Neural progenitor cell (in vitro differentiated cells): Measurements from ENCODE around the gene SRSF4. TPM values are rescaled to one million over a fixed set of nuclear protein-coding genes. Genes with fewer than 3 reads are reported as not detected.

Experiments
- DNase-seq: peaks from one replicate; pipeline ENCODE4 v3.0.0-alpha.2; 2016; ENCODE audit warnings: low spot score
- H2AFZ ChIP-seq: fragments of 200-600 bp; sonication (generic); replicated peaks from 2 replicates; pipeline ENCODE4 v1.6.1; 2016; ENCODE audit warnings: antibody characterized with exemption
- H3F3A ChIP-seq: fragments of 200-600 bp; sonication (generic); 2 replicates; pipeline ENCODE4 v1.6.1; 2016; ENCODE audit warnings: antibody characterized with exemption, low read depth
- H3K27ac ChIP-seq: fragments of 200-600 bp; sonication (generic); 2 replicates; pipeline ENCODE4 v1.5.1; 2016; ENCODE audit warnings: mild to moderate bottlenecking
- H3K27me3 ChIP-seq: fragments of 200-600 bp; sonication (generic); 2 replicates; pipeline ENCODE4 v1.6.1; 2016; ENCODE audit warnings: mild to moderate bottlenecking, moderate library complexity
- H3K36me3 ChIP-seq: fragments of 200-600 bp; sonication (generic); 2 replicates; pipeline ENCODE4 v1.5.1; 2016
- H3K4me1 ChIP-seq: fragments of 200-600 bp; sonication (generic); 2 replicates; pipeline ENCODE4 v1.6.1; 2016; ENCODE audit warnings: mixed run types
- H3K4me2 ChIP-seq: fragments of 200-600 bp; sonication (generic); 2 replicates; pipeline ENCODE4 v1.6.1; 2016
- H3K4me3 ChIP-seq: fragments of 200-600 bp; sonication (generic); 2 replicates; pipeline ENCODE4 v1.5.1; 2016
- H3K79me2 ChIP-seq: fragments of 200-600 bp; sonication (generic); 2 replicates; pipeline ENCODE4 v1.6.1; 2016; ENCODE audit warnings: low read depth
- H3K9ac ChIP-seq: fragments of 200-600 bp; sonication (generic); 2 replicates; pipeline ENCODE4 v1.6.1; 2016
- H3K9me3 ChIP-seq: fragments of 200-600 bp; sonication (generic); 2 replicates; pipeline ENCODE4 v1.5.1; 2016; ENCODE audit warnings: low read depth
- H4K20me1 ChIP-seq: fragments of 200-600 bp; sonication (generic); 2 replicates; pipeline ENCODE4 v1.6.1; 2016; ENCODE audit warnings: low read depth
- H3K27ac Mint-ChIP-seq: 3 replicates; pipeline ENCODE4 v1.8.0; 2021; ENCODE audit warnings: mixed read lengths
- H3K27me3 Mint-ChIP-seq: 2 replicates; pipeline ENCODE4 v1.8.0; 2022; ENCODE audit warnings: low read depth, mild to moderate bottlenecking, inconsistent platforms, moderate library complexity, mixed read lengths; ENCODE audit not compliant: insufficient read depth
- H3K36me3 Mint-ChIP-seq: 3 replicates; pipeline ENCODE4 v1.8.0; 2021; ENCODE audit warnings: mixed read lengths
- H3K4me1 Mint-ChIP-seq: 3 replicates; pipeline ENCODE4 v1.8.0; 2021; ENCODE audit warnings: mixed read lengths
- H3K4me3 Mint-ChIP-seq: 3 replicates; pipeline ENCODE4 v1.8.0; 2021; ENCODE audit warnings: mild to moderate bottlenecking, moderate library complexity, mixed read lengths
- H3K9me3 Mint-ChIP-seq: 3 replicates; pipeline ENCODE4 v1.8.0; 2020; ENCODE audit warnings: mixed read lengths
- CTCF ChIP-seq: fragments of 200-600 bp; sonication (generic); IDR thresholded peaks from 2 replicates; pipeline ENCODE4 v1.5.1; 2017; ENCODE audit warnings: antibody characterized with exemption, mild to moderate bottlenecking
- EZH2 ChIP-seq: fragments of 200-600 bp; sonication (generic); IDR thresholded peaks from 2 replicates; pipeline ENCODE4 v1.6.1; 2017; ENCODE audit warnings: antibody characterized with exemption, mild to moderate bottlenecking, moderate library complexity
- EZH2phosphoT487 ChIP-seq: fragments of 200-600 bp; sonication (generic); IDR thresholded peaks from 2 replicates; pipeline ENCODE4 v1.6.1; 2017; ENCODE audit warnings: antibody characterized with exemption
- total RNA-seq: library from RNA; depleted of rRNA; stranded (reverse); fragments of >200 nt; gene quantifications from 2 replicates; pipeline ENCODE4 v1.2.3, GENCODE V29; 2015; ENCODE audit warnings: low replicate concordance

Gene SRSF4
- total RNA-seq, 1 donor from 2014 or later = 73.2 TPM

GRCh38 chr1:29120947-29121485 is 60.7 kb downstream of the SRSF4 start:
- H2AFZ ChIP-seq = no peak overlapping the region
- H4K20me1 ChIP-seq = peaks cover 16% of the 10 kb centered on the region
- peaks cover 62% of the 10 kb centered on the region for H3K27me3 ChIP-seq
- Mint-ChIP-seq H3K9me3 (no peaks in the 10 kb centered on the region), H3K4me3 (peak overlapping the region; percentile 57), H3K36me3 (peaks cover 12% of the 10 kb centered on the region), H3K4me1 (peaks cover 11% of the 10 kb centered on the region), H3K27ac (no peak overlapping the region), H3K27me3 (peaks cover 18% of the 10 kb centered on the region)
- H3K27ac ChIP-seq = no peak overlapping the region
- H3K4me3 ChIP-seq = peak overlapping the region; percentile 59
- H3K36me3 ChIP-seq = no peaks in the 10 kb centered on the region
- no peak overlapping the region for H3K9ac ChIP-seq
- TF ChIP-seq CTCF (peak; percentile 73), EZH2 (no peak), EZH2phosphoT487 (no peak)
- DNase-seq = peak; percentile 87
- no peaks in the 10 kb centered on the region for H3K79me2 ChIP-seq
- peaks cover 18% of the 10 kb centered on the region for H3K4me1 ChIP-seq
- no peaks in the 10 kb centered on the region for H3K9me3 ChIP-seq
- peak overlapping the region; percentile 74 for H3K4me2 ChIP-seq
- H3F3A ChIP-seq = peaks cover 46% of the 10 kb centered on the region

- H3K4me3 ChIP-seq = no peak overlapping the region
- peaks cover 18% of the 10 kb centered on the region for H3K4me1 ChIP-seq
- H3K4me3 Mint-ChIP-seq = no peak overlapping the region
- no peak for DNase-seq
- no peaks in the 10 kb centered on the region for H3K79me2 ChIP-seq
- H2AFZ ChIP-seq = no peak overlapping the region
- H3K27ac ChIP-seq = no peak overlapping the region
- no peak overlapping the region for H3K4me2 ChIP-seq
- no peak overlapping the region for H3K9ac ChIP-seq
- peaks cover 16% of the 10 kb centered on the region for H3K27me3 Mint-ChIP-seq
- H3K27ac Mint-ChIP-seq = no peak overlapping the region
- peaks cover 12% of the 10 kb centered on the region for H3K36me3 Mint-ChIP-seq
- peaks cover 16% of the 10 kb centered on the region for H4K20me1 ChIP-seq
- H3K4me1 Mint-ChIP-seq = peaks cover 4% of the 10 kb centered on the region
- peaks cover 55% of the 10 kb centered on the region for H3K27me3 ChIP-seq
- no peaks in the 10 kb centered on the region for H3K36me3 ChIP-seq
- peaks cover 41% of the 10 kb centered on the region for H3F3A ChIP-seq
- H3K9me3 ChIP-seq = no peaks in the 10 kb centered on the region
- TF ChIP-seq CTCF (no peak), EZH2 (no peak), EZH2phosphoT487 (no peak)
- H3K9me3 Mint-ChIP-seq = no peaks in the 10 kb centered on the region
Measured at GRCh38 chr1:29120367-29120766, 61.3 kb downstream of the SRSF4 start.

GRCh38 chr1:29119121-29119929 is 62.4 kb downstream of the SRSF4 start:
- H3K36me3 ChIP-seq = no peaks in the 10 kb centered on the region
- no peak for TF ChIP-seq EZH2
- TF ChIP-seq EZH2phosphoT487 = no peak
- no peak for TF ChIP-seq CTCF
- Mint-ChIP-seq H3K4me3 (no peak overlapping the region), H3K27me3 (peaks cover 16% of the 10 kb centered on the region), H3K4me1 (peaks cover 2% of the 10 kb centered on the region), H3K27ac (peak overlapping the region; percentile 3), H3K9me3 (no peaks in the 10 kb centered on the region), H3K36me3 (peaks cover 14% of the 10 kb centered on the region)
- H4K20me1 ChIP-seq = peaks cover 16% of the 10 kb centered on the region
- no peak overlapping the region for H3K27ac ChIP-seq
- no peak overlapping the region for H3K9ac ChIP-seq
- H2AFZ ChIP-seq = no peak overlapping the region
- peaks cover 35% of the 10 kb centered on the region for H3F3A ChIP-seq
- H3K9me3 ChIP-seq = no peaks in the 10 kb centered on the region
- peaks cover 13% of the 10 kb centered on the region for H3K4me1 ChIP-seq
- H3K4me3 ChIP-seq = no peak overlapping the region
- no peaks in the 10 kb centered on the region for H3K79me2 ChIP-seq
- no peak for DNase-seq
- H3K27me3 ChIP-seq = peaks cover 45% of the 10 kb centered on the region
- H3K4me2 ChIP-seq = no peak overlapping the region
